ENCODE data around the gene MEGF6.

The MEGF6 gene

DNA sequence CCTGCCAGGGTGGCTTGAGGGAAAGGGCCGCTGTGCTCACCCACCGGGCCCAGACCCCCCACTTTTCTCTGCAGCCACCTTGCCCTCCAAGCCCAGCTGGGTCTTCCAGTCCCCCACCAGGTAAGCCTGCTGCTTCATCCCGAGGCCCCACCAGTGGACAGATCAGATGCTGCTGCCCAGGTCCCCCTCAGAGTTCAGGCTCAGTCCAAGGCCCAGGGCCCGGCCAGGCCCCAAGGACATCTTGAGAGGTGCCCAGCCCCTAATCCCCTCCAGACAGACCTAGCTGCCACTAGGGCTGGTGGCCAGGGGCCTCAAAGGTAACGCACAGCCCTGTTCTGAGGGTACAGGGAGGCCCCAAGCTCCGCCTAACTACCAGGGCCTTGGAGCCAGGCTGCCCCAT is 58.6 kb downstream of the MEGF6 start:
- DNase-seq (ENCODE audit: low read depth): no peak

DNA sequence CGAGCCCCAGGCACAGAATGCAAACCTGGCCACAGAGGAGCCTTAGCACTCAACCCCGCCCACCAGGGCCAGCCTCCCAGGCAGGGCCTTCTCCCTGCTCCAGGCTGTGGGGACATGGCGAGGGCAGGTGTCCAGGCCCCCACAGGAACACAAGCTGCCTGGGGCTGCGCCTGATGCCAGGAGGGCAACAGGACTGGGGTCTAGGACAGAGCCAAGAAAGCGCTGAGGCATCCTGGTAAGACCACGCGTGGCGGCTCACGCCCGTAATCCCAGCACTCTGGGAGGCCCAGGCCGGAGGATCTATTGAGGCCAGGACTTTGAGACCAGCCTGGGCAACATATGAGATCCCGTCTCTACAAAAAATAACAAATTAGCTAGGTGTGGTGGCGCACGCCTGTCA is 59.1 kb downstream of the MEGF6 start:
- no peak for DNase-seq (ENCODE audit: low read depth)

DNA sequence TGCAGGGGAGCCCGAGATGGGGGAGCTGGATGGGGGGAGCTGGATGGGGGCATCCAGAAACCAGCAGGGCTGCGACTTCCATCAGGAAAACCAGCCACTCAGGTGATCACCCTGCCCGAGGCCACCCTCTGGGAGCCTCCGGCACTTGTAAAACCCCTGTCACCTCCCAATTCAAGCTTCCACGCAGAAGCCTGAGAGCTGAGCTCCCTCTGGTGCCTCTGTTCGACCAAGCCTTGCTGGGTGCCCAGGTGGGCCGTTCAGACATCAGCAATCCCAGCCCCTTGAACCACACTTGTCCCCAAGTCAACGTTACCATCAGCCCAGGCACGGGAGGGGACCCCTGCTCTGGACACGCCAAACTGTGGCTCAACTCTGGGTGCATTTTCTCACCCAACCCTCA is 59.6 kb downstream of the MEGF6 start:
- no peak for DNase-seq (ENCODE audit: low read depth)

GRCh38 chr1:3551290-3551678 is 60.0 kb downstream of the MEGF6 start:
- no peak for DNase-seq (ENCODE audit: low read depth)

- DNase-seq (ENCODE audit: low read depth): no peak
These were observed 60.6 kb downstream of the MEGF6 start for GRCh38 chr1:3550511-3551289.

DNA sequence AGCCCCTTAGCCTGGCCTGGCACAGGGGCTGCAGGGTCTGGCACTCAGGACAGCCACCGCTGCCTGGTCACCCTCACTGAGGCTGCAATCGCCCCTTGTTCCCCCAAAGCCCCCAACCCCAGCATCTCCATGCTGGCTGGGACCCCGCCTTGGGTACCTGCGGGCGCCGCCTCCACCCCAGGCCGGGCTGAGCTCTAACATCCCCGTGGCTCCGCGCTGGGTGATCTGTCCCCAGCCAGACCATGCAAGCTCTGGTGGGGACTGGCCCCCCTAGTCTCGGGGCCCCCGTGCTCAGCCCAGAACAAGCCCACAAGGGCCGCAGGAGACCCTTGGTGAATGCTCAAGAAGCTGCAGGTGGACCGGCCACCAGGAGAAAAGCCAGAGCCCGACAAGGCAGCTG is 62.4 kb downstream of the MEGF6 start:
- no peak for DNase-seq (ENCODE audit: low read depth)

GRCh38 chr1:3548156-3548893 is 63.0 kb downstream of the MEGF6 start:
- DNase-seq (ENCODE audit: low read depth): peak; percentile 78

DNA sequence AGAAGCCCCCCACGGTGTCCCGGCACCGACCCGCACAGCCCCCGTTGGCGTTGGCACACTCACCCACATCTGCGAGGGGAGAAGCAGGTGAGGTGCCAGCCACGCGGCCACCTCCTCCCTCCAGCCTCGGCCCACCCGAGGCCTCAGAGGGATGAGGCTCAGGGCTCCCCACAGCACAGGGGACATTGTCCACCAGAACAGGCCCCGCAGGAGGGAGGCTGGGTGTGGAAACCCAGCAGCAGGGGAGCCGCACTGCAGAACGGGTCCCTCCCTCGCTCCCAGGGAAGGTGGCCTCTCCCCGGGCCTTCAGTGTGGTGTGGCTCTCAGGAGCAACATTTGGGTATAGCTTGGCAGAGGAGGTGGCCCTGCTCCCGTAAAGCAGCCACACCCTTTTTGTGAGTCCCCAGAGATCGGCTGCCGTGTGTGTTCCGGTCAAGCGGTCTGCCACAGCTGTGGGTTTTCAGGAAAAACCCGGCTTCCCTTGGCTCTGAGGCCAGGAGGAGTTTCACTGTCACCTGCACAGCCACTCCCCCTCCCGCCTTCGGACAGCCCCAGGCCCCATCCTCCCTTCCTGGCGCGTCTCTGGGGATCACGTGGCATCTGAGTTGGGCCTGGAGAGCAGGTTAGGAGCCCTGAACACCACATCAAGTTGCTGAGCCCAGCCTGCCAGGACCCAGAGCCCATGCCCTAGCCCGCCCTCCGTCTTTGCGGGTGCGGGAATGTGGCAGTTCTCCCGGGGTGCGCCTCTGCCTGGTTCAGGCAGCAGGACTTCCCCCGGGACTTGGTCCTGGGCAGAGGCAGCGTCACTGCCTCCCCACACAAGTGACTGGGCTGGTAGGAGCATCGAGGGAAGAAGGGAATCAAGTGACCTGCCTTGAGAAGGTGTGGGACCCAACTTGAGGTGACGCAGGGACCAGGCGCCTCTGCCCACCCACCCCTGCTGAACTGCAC is 64.0 kb downstream of the MEGF6 start:
- no peak for DNase-seq (ENCODE audit: low read depth)

DNA sequence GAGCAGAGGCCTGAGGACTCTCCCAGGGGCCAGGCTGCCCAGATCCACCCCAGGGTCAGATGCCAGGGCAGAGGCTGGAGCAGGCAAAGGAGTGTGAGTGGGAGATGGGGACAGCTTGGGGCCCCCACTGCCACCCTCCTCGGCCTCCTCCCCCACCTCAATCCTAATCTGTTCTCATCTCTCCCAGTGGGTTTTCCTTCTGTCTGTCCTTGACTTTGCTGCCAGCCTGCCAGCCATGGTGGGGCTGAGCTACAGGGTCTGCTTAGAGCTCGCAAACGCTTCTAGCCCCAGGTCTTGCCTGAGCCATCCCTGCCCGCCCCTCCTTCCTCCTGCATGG is 65.3 kb downstream of the MEGF6 start:
- DNase-seq (ENCODE audit: low read depth): no peak

DNA sequence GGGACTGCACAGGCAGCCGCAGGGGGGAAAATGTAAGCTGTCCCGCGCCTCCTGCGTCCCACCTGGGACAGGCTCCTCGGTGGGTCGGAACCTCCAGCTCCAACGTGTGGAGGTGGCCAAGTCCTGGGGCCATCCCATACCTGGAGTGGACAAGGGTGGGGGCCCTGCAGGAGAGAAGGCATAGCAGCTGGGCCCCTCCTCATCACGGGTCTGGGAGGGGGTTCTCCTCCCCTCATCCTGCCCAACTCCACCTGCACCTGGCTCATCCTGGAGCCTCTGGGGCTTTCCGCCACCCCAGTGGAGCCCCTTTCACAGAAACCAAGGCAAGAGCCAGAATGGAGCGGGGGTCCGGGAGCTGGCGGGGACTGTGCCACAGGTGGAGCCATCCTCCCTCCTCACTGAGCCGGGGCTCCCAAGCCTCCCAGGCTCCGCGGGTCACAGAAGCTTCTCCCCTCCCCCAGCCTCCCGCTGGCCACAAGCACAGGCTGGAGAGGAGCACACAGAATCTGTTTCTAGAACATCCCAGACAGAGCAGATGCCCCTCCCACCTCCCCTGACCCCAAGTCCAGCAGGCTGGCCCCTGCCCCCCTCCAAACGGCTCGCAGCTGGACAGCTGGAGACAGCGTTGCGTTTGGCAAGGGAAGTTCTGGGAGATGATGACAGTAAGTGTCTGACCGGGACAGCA is 65.8 kb downstream of the MEGF6 start:
- no peak for DNase-seq (ENCODE audit: low read depth)

DNA sequence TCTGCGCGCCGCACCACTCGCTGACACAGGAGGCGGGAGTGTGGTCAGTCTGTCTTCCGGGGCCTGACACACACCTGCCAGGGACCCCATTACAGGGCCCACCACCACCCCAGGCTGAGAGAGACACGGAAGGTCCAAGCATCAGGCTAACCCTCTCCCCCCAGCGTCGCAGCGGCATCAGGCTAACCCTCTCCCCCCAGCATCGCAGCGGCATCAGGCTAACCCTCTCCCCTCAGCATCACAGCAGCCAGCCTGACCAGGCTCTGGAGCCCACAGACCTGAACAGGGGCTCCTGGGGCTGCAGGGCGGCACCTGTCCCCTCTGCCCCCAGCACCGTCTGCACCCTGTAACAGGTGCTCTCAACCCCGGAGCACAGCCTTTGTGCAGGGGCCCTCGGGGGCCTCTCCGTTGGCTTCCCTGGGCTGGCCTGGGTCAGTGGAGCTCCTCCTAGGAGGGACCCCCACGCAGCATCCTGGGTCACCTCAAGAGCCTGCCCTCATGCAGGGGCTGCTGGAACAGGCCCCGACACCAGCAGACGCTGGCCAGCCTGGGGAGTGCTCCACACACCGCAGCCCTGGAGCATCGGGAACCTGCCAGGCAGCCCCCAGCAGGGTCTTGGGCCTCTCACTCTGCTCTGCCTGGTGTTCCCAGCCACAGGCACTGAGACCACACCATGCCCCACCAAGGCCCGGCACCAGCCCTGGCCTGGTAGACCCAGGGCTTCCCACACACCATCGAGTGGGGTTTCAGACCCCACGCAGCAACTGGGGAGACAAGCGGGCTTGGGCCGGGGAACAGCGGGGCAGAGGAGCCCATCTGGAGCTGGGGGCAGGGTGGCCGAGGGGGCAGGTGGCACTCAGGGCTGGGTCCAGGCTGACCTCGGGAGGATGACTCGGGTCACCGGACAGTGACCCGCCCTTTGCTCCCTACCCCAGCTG is 67.0 kb downstream of the MEGF6 start:
- no peak for DNase-seq (ENCODE audit: low read depth)

- peak; percentile 96 for DNase-seq (ENCODE audit: low read depth)
These were observed 68.0 kb downstream of the MEGF6 start for GRCh38 chr1:3543076-3544039.

GRCh38 chr1:3542676-3543075 is 68.6 kb downstream of the MEGF6 start:
- DNase-seq (ENCODE audit: low read depth): no peak

DNA sequence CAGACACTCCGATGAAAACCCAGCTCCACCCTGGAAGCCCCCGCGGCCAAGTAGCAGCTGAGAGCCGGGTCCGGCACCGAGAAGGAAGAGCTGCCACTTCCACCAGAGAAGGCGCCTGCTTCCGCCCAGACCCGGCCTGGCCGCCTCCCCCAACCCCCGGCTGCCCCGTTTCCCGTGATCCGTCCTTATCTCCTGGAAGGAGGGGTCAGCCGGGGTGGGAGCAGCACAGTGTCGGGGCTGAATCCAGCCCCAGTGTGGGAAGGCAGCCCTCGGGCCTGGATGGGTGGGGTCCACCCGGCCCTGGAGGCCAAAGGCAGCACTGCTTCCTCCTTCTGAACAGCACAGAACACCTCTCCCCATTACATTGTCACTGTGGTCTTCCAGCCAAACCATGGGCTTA is 69.4 kb downstream of the MEGF6 start:
- no peak for DNase-seq (ENCODE audit: low read depth)

GRCh38 chr1:3541465-3541864 is 69.8 kb downstream of the MEGF6 start:
- no peak for DNase-seq (ENCODE audit: low read depth)

DNA sequence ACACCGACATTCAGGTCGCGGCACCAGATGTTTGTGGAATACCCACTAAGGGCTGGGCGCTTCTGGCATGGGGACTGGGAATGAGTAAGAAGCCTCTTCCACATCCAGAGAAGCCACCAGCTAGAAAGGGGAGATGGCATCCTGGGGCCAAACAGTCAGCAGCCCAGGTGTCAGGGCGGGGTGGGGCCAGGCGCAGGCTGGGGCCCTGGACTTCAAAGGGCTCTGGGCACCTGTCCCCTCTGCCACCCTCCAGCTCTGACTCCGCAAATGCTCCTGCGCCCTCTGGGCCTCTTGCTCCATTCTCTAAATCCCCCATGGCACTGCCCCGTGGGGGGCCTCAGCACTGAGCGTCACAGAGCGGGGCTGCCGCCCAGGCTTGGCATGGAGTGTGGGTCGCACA is 70.4 kb downstream of the MEGF6 start:
- no peak for DNase-seq (ENCODE audit: low read depth)

DNA sequence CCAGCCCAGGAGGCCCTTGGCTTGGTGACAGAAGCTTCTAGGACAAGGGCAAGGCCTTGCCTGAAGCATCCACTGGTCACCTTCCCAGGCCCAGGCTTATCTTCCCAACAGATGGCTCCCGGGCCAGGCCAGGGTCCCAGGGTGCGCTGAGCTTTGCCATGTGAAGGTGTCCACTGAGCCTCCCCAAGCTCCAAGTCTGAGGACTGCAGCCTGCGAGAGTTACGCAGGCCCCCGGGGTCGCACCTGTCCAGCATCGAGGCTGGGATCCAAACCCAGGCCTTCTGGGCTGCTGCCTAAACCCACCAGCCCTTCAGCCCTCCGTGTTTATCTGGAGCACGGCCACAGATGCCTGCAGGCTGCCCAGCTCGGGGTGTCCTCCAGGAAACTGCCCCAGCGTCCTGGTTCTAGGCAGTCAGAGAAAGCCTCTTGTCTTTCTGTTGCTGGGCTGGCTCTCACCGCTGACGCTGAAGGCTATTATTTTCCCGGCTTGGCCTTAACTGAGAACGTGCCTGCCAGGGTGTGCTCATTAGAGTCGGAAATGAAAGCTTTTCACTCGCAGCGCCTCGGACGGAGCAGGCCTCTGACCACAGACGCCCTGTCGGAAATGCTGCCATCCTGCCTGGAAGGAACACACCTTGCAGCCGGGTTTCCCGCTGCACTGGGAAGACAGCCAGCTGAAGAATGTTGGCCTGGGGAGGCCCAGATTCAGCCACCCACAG is 71.4 kb downstream of the MEGF6 start:
- DNase-seq (ENCODE audit: low read depth): no peak

DNA sequence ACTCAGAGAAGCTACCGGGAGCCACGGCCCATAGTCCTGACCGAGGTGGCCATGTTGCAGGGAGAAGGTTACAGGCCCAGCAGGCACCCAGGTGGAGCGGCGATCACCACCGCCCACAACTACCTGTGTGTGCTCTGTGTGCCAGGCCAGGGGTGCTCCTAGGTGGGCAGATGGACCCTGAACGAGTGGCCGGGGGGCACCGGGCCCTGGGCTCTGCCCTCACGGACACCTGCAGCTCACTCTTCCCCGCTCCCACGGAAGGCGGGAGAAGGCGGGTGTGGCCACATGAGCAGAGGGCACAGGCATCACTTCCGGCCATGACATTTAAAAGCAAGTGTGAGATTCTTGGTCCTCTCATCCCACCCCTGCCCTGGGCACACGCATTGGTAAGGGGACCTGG is 73.9 kb downstream of the MEGF6 start:
- DNase-seq (ENCODE audit: low read depth): no peak
